Prostate gland (tissue), 2 donors: ENCODE data around the gene KIAA1671.

Experiments used
- CTCF ChIP-seq, 4 experiments: fragments of 200-600 bp in 2 of 4; fragments of 450-650 bp in 2 of 4; sonication (generic) in 2 of 4; IDR thresholded peaks; 1 replicate in 3 of 4; 2 replicates in 1 of 4; pipeline ENCODE4 v1.5.1; 2016 to 2019; ENCODE audit warnings: antibody characterized with exemption in 4 of 4, mild to moderate bottlenecking in 2 of 4, moderate library complexity in 2 of 4
- POLR2A ChIP-seq: fragments of 450-650 bp; IDR thresholded peaks from one replicate; pipeline ENCODE4 v1.6.1; 2016; ENCODE audit warnings: antibody characterized with exemption, mild to moderate bottlenecking
- POLR2AphosphoS5 ChIP-seq: sonication (generic); formaldehyde crosslinking; IDR thresholded peaks from one replicate; pipeline ENCODE4 v1.6.1; 2017; ENCODE audit warnings: antibody characterized with exemption

GRCh38 chr22:25092119-25092518 lies 139.6 kb downstream of the KIAA1671 start:
- TF ChIP-seq CTCF (IDR thresholded peaks at IDR 0.05) (no peak), POLR2A (no peak), POLR2AphosphoS5 (no peak)
